Jurkat, Clone E6-1 (cell line): Measurements from ENCODE around the gene MMP10.
"Not testable (repeated sequence)": the region's sequence is repeated elsewhere in the genome, so short reads cannot be mapped to it uniquely, and the experiment has no call there.

Experiments used
- DNase-seq: peaks from one replicate; pipeline ENCODE4 v3.0.0-alpha.2; 2011; ENCODE audit warnings: low read depth, low spot score
- H3K4me3 ChIP-seq: 2 replicates; pipeline ENCODE4 v1.5.1; 2011; ENCODE audit warnings: mild to moderate bottlenecking, low read length, control low read depth, moderate library complexity

MMP10 gene

GRCh38 chr11:102788334-102788995 is 8.0 kb upstream of the MMP10 start:
- DNase-seq: no peak
- H3K4me3 ChIP-seq: no peak overlapping the region

DNA sequence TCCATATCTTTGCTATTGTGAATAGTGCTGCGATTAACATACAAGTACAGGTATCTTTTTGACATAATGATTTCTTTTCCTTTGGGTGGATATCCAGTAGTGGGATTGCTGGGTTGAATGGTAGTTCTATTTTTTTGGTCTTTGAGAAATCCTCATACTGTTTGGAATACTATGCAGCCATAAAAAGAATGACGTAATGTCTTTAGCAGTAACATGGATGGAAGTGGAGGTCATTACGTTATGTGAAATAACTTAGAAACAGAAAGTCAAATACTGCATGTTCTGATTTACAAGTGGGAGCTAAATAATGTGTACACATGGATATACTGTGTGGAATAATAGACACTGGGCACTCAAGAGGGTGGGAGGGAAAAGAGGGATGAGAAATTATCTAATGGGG is 4.0 kb upstream of the MMP10 start:
- DNase-seq: no peak
- H3K4me3 ChIP-seq: no peak overlapping the region

DNA sequence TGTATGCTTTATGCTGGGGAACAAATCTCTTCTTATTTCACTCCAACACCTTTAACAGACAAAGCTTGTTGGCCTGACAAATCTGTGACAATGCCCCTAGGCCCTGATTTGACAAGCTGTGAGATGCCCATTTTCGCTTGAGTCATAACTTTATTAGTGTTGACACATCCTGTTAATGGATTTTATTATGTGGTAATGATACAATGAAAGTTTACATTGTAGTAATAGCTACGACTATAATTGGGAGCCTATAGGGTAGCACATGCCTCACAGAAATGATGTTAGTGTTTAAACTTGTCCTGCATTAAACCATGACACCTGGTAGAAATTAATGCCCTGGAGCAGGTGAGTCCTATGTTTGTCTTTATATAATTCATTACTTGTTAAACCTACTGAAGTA is 3.3 kb upstream of the MMP10 start:
- DNase-seq: no peak
- no peak overlapping the region for H3K4me3 ChIP-seq

DNA sequence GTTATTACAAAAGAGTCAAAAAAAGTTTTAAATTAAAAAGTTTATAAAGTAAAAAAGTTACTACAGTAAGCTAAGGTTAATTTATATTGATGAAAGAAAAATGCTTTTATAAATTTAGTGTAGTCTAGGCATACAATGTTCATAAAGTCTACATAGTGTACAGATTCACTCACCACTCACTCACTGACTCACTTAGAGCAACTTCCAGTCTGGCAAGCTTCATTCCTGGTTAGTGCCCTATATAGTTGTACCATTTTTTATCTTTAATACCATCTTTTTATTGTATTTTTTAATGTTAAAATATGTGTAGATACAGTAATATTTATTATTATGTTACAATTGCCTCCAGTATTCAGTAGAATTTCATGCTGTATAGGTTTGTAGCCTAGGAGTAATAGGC is 2.6 kb upstream of the MMP10 start:
- no peak for DNase-seq
- no peak overlapping the region for H3K4me3 ChIP-seq

- H3K4me3 ChIP-seq: no peak overlapping the region
- no peak for DNase-seq
Measured at GRCh38 chr11:102781676-102782075, 1.2 kb upstream of the MMP10 start.

DNA sequence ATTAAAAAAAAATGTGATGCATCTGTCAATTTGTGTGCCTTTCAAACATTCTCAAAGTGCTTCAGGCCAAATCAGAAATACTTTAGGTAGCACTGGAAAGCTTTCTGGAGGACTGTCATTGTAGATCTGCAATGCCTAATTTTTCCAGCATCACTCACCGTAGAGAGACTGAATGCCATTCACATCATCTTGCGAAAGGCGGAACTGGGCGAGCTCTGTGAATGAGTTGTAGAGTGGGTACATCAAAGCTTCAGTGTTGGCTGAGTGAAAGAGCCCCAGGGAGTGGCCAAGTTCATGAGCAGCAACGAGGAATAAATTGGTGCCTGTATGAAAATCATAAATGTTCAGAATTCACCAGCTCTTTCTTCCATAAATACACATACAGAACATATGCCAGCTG is 4.0 kb downstream of the MMP10 start:
- no peak for DNase-seq
- no peak overlapping the region for H3K4me3 ChIP-seq

GRCh38 chr11:102773386-102773785 is 7.0 kb downstream of the MMP10 start:
- H3K4me3 ChIP-seq: no peak overlapping the region
- no peak for DNase-seq

- no peak for DNase-seq
- H3K4me3 ChIP-seq: no peak overlapping the region
Measured at GRCh38 chr11:102771351-102771750, 9.1 kb downstream of the MMP10 start.

- no peak for DNase-seq
- H3K4me3 ChIP-seq: no peak overlapping the region
Measured at GRCh38 chr11:102770191-102770590, 10.2 kb downstream of the MMP10 start.

GRCh38 chr11:102767800-102768199 is 12.6 kb downstream of the MMP10 start:
- DNase-seq: no peak
- H3K4me3 ChIP-seq: no peak overlapping the region

- H3K4me3 ChIP-seq: no peak overlapping the region
- no peak for DNase-seq
Measured at GRCh38 chr11:102763440-102763839, 17.0 kb downstream of the MMP10 start.

DNA sequence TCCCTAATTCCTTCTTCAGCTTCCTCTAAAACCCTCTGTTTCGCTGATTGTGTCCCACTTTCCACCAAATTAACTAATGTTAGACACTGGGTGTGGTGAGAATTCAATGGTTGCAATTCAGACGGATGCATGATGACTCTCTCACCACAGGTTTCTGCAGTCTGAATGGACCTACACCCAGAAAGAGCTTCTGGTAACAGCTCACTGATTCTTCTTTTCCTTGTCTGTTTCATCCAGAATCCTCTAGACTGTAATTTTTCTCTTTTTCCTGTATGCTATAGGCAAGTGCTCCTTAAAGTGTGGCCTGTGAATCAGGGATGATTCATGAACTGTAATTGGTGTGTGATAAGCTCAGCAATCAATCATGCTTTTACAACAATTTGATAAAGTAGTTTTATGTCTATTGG is 18.1 kb downstream of the MMP10 start:
- no peak for DNase-seq
- H3K4me3 ChIP-seq: no peak overlapping the region

DNA sequence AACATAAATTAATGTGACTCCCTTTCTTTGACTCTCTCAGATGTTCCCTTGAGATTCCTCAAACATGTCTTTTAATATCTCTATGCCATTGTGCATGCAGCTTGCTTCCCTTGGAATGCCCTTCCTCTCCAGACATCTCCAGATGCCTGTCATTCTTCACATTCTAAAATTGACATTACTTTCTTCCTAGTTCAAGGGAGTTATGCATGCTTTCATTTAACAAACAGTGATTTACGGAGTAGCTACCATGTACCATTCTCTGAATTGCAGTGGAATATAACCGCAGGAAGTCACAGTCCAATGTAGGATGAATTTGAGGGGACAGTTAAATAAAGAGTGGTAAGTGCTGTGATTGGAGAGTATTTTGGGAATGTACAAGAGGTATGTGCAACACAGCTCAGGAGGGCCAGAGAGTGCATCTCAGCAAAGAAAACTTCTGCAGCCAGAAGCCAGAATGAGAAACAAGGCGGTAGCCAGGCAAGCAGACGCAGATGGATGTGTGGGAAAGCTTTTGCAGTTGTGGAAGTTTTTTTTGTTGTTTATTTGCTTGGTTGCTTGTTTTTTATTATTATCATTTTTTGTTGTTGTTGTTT is 18.7 kb downstream of the MMP10 start:
- no peak overlapping the region for H3K4me3 ChIP-seq
- DNase-seq: no peak

DNA sequence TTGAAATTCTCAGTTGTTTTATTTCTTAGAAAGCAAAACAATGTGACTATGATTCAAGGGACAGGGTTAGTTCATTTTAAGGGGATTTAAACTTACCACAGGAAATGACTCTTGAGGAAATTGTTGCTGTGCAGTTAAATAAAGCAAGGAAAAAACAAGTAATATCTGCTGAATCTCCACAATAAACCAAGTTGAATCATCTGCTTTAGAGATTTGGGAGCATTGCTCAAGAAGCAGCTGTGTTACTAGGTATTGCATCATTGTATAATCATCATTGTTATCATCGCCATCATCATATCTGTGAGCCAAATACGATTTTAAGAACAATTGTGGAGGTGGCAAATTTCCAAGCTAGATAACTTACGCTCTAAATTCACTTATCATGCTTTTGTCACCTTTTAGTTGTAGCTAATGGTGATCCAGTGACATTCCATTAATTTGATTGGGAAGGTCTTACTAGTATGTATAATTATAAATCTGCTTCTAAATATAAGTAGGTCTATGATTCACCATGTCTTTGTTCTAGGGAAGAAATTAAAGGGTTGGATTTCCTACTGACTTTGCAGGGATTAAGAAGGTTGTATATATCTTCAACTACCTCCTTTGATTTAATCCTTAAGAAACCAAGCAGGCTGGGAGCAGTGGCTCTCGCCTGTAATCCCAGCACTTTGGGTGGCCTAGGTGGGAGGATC is 19.9 kb downstream of the MMP10 start:
- no peak overlapping the region for H3K4me3 ChIP-seq
- DNase-seq: no peak

DNA sequence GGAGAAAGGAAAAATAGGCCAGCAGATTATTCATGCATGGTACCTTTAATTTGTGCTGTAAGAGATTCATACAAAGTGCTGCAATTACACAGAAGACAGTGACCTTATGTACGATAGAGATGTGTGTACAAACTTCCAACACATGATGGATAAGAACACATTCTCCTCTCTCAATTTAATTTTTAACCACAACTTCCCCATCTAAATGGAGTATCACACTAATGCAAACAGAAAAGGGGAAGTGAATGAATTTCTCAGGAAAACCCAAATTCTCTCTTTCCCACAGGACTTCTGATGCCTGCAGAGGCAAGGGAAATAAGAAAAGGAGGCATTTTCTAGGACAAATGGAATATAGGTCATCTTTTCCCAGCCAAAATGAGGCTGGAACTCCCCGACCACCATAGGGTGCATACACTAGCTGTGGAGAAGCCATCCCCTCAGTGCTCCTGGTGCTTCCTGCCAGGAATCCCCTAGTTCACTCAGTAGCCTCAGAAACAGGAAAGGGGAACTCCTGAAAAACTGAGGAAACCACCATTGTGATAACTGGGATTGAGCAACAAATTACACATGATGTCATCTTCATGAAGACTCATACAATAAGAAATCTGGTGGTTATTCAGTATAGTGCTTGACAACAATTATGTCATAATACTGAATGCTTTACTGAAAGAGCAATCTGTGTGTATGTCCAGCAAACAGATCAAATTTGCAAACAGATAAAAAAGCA is 22.4 kb downstream of the MMP10 start:
- no peak overlapping the region for H3K4me3 ChIP-seq
- DNase-seq: no peak

DNA sequence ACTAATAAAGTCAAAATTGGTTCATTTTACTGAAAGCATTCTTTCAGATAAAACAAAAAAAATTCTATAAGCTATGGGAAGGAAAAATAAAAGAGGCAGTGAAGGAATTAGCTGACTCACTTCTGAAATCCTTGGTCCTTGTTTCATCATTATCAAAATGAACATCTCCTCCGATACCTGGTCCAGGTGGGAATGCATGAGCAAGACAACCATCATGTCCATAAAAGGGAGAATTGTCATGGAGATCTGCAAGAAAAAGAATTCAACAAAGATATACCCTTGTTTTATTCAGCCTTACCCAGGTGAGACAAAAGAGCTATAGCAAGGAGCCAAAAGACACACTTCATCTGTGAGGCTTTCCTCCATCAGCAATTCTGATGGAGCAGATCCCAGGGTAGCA is 27.2 kb downstream of the MMP10 start:
- no peak for DNase-seq
- no peak overlapping the region for H3K4me3 ChIP-seq

DNA sequence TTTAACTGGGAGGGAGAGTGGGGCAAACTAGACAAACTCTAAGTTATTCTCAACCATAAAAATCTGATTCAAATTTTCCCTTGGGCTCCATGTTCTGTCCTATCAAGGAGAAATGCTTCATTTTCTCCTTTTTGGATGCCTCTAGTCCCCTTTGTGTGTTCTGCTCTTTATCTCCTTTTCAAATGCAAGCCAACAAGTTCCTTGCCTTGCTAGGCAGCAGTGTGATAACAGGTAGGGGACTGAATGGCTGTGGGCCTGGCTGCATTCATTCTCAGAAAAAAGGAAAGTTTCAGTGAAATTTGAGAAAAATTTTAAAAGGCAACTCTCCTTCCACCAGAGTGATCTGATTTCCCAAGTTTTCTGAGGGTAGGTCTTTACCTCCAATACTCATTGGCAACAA is 28.8 kb downstream of the MMP10 start:
- no peak overlapping the region for H3K4me3 ChIP-seq
- DNase-seq: no peak

GRCh38 chr11:102749101-102749722 is 31.2 kb downstream of the MMP10 start:
- no peak for DNase-seq
- no peak overlapping the region for H3K4me3 ChIP-seq

DNA sequence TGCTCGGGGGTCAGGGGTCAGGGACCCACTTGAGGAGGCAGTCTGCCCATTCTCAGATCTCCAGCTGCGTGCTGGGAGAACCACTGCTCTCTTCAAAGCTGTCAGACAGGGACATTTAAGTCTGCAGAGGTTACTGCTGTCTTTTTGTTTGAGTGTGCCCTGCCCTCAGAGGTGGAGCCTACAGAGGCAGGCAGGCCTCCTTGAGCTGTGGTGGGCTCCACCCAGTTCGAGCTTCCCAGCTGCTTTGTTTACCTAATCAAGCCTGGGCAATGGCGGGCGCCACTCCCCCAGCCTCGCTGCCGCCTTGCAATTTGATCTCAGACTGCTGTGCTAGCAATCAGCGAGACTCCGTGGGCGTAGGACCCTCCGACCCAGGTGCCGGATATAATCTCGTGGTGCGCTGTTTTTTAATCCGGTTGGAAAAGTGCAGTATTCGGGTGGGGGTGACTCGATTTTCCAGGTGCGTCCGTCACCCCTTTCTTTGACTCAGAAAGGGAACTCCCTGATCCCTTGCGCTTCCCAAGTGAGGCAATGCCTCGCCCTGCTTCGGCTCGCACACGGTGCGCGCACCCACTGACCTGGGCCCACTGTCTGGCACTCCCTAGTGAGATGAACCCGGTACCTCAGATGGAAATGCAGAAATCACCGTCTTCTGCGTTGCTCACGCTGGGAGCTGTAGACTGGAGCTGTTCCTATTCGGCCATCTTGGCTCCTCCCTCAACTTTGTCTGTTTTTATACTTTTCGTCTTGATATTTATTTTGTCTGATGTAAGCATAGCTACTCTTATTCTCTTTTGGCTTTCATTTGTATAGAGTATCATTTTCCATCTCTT is 33.5 kb downstream of the MMP10 start:
- not testable (repeated sequence) for DNase-seq, H3K4me3 ChIP-seq
